Kidney epithelial cell (primary cell): ENCODE data around the gene RPL38. TPM values are rescaled to one million over a fixed set of nuclear protein-coding genes. Genes with fewer than 3 reads are reported as not detected.

Experiments
- DNase-seq: peaks from one replicate; pipeline ENCODE4 v3.0.0-alpha.2; 2010; ENCODE audit warnings: low read depth
- H3K27me3 ChIP-seq: 2 replicates; pipeline ENCODE4 v1.6.0; 2011; ENCODE audit warnings: low read length; ENCODE audit not compliant: control insufficient read depth, insufficient read depth
- H3K36me3 ChIP-seq: 2 replicates; pipeline ENCODE4 v1.5.1; 2011; ENCODE audit warnings: low read length; ENCODE audit not compliant: control insufficient read depth, insufficient read depth
- H3K4me3 ChIP-seq: 2 replicates; pipeline ENCODE4 v1.5.1; 2011; ENCODE audit warnings: low read depth, mild to moderate bottlenecking, control low read depth, low read length
- CTCF ChIP-seq: IDR thresholded peaks from 2 replicates; pipeline ENCODE4 v1.5.1; 2011; ENCODE audit warnings: mild to moderate bottlenecking, moderate library complexity, low read length, control low read depth, inconsistent platforms; ENCODE audit not compliant: insufficient read depth, poor library complexity, severe bottlenecking
- total RNA-seq: library from RNA; depleted of rRNA; stranded (reverse); fragments of >200 nt; gene quantifications from 2 replicates; pipeline ENCODE4 v1.2.3, GENCODE V29; 2015

The RPL38 gene
- total RNA-seq, 1 donor from 2014 or later: 487 TPM

- no peak for DNase-seq
- Histone ChIP-seq H3K27me3 (peaks cover 2% of the 10 kb centered on the region), H3K36me3 (no peaks in the 10 kb centered on the region), H3K4me3 (no peak overlapping the region)
- no peak for TF ChIP-seq CTCF
Measured at GRCh38 chr17:74234486-74234885, 31.0 kb downstream of the RPL38 start.

GRCh38 chr17:74235040-74235581, 31.6 kb downstream of the RPL38 start:
- Histone ChIP-seq H3K27me3 (peaks cover 2% of the 10 kb centered on the region), H3K36me3 (no peaks in the 10 kb centered on the region)
- TF ChIP-seq CTCF: no peak

GRCh38 chr17:74235911-74236371, 32.5 kb downstream of the RPL38 start:
- H3K27me3 ChIP-seq: peaks cover 2% of the 10 kb centered on the region
- no peak for TF ChIP-seq CTCF
- H3K36me3 ChIP-seq: no peaks in the 10 kb centered on the region
- DNase-seq: no peak
- H3K4me3 ChIP-seq: no peak overlapping the region

More at GRCh38 chr17:74235040-74235581, 31.6 kb downstream of the RPL38 start:
- H3K4me3 ChIP-seq: no peak overlapping the region
- DNase-seq: no peak

- peaks cover 2% of the 10 kb centered on the region for H3K27me3 ChIP-seq
- no peak overlapping the region for H3K4me3 ChIP-seq
- no peaks in the 10 kb centered on the region for H3K36me3 ChIP-seq
- TF ChIP-seq CTCF: no peak
- DNase-seq: no peak
Measured at GRCh38 chr17:74237321-74237720, 33.8 kb downstream of the RPL38 start.

GRCh38 chr17:74239172-74239571, 35.7 kb downstream of the RPL38 start:
- TF ChIP-seq CTCF: no peak
- Histone ChIP-seq H3K36me3 (no peaks in the 10 kb centered on the region), H3K4me3 (no peak overlapping the region), H3K27me3 (peaks cover 8% of the 10 kb centered on the region)
- DNase-seq: no peak

GRCh38 chr17:74240618-74241205, 37.2 kb downstream of the RPL38 start:
- H3K36me3 ChIP-seq: no peaks in the 10 kb centered on the region
- H3K27me3 ChIP-seq: peaks cover 12% of the 10 kb centered on the region
- DNase-seq: no peak
- no peak overlapping the region for H3K4me3 ChIP-seq
- no peak for TF ChIP-seq CTCF
